Heart right ventricle (tissue), 16 donors: ENCODE data around the gene DVL2. TPM values are rescaled to one million over a fixed set of nuclear protein-coding genes. Genes with fewer than 3 reads are reported as not detected.

ENCODE experiments used
- ATAC-seq, 8 donors: fragments of 200-7000 bp; cut with Tn5 transposase; one replicate each; pipeline ENCODE4 v1.9.1; 2020; ENCODE audit warnings: mild to moderate bottlenecking in 8 of 8, moderate library complexity in 8 of 8, moderate number of reproducible peaks in 1 of 8
- DNase-seq, 2 donors: peaks; one replicate each; pipeline ENCODE4 v3.0.0-alpha.2; 2020
- H3K27ac ChIP-seq, 10 donors: fragments of 200-600 bp; sonication (generic) in 2 of 10; one replicate each; pipeline versions ENCODE4 v1.5.0 to v1.8.0; 2020 to 2022; ENCODE audit warnings: mild to moderate bottlenecking in 3 of 10
- H3K27me3 ChIP-seq, 7 donors: fragments of 200-600 bp; one replicate each; pipeline ENCODE4 v1.8.0; 2021 to 2022; ENCODE audit warnings: mild to moderate bottlenecking in 2 of 7
- H3K36me3 ChIP-seq, 9 donors: fragments of 200-600 bp; sonication (generic) in 1 of 9; one replicate each; pipeline versions ENCODE4 v1.5.0 to v1.8.0; 2020 to 2022; ENCODE audit warnings: mild to moderate bottlenecking in 2 of 9
- H3K4me1 ChIP-seq, 9 donors: fragments of 200-600 bp; sonication (generic) in 1 of 9; one replicate each; pipeline versions ENCODE4 v1.5.0 to v1.8.0; 2020 to 2022; ENCODE audit warnings: mild to moderate bottlenecking in 4 of 9
- H3K4me3 ChIP-seq, 10 donors: fragments of 200-600 bp; sonication (generic) in 2 of 10; one replicate each; pipeline versions ENCODE4 v1.5.0 to v1.8.0; 2020 to 2022; ENCODE audit warnings: mild to moderate bottlenecking in 7 of 10, moderate library complexity in 2 of 10
- H3K9me3 ChIP-seq, 11 donors: fragments of 200-600 bp in 10 of 11; sonication (generic) in 2 of 11; one replicate each; pipeline versions ENCODE4 v1.5.0 to v1.8.0; 2013 to 2022; ENCODE audit warnings: mild to moderate bottlenecking in 2 of 11, control low read depth in 1 of 11, moderate library complexity in 1 of 11
- WGBS, 2 donors: extraction: QIAGEN DNeasy Blood & Tissue Kit; methylation state at CpG; one replicate each; pipeline ENCODE4 v1.1.7; 2013; ENCODE audit warnings: inconsistent platforms in 1 of 2; 5-methylcytosine and 5-hydroxymethylcytosine counted together
- intact Hi-C, 10 donors: fragments of 100-400 bp; cut with DNase I; formaldehyde crosslinking; loops; one replicate each; pipeline versions ENCODE4 v1.11.1 to v1.14.2; 2022
- polyA plus RNA-seq, 2 donors: library from polyadenylated mRNA; stranded (reverse); fragments of 200-250 nt; gene quantifications; one replicate each; pipeline ENCODE4 v1.2.3, GENCODE V29; 2013
- total RNA-seq, 10 donors: library from RNA; stranded (reverse); fragmentation: NEBNext Ultra II Directional in 3 of 10; extraction: Animal tissue kit (Norgen Biotek cat#: 25700) in 3 of 10; gene quantifications; one replicate each; pipeline versions ENCODE4 v1.2.1 to v1.2.4, GENCODE V29; 2021 to 2023
- TF ChIP-seq, protein P1 (sequence below), 9 donors: fragments of 200-600 bp; sonication (generic) in 2 of 9; IDR thresholded peaks; one replicate each; pipeline versions ENCODE4 v1.5.0 to v1.8.0; 2021 to 2022; ENCODE audit warnings: antibody characterized with exemption in 9 of 9, mild to moderate bottlenecking in 5 of 9, moderate library complexity in 1 of 9
- donor health status: Arrhythmogenic right ventricular cardiomyopathy.
- donor health status: ischemic (EF 13 %, LVEDD 7.1; RV severe dilation, severe dysfunction).
- donor health status: healthy with polysubstance abuse.
- donor health status: DM: no; HTN: yes; CAD: no.
- donor health status: DM: no; HTN: no; CAD: no.
- donor health status: ischemic (EF 25% LVEDD 6.9; RV normal size, moderate dysfunction).
- donor health status: ischemic (EF 25% LVEDD 5.7; RV mildly dilated, moderate dysfunction).
- donor health status: healthy.
- donor health status: DM: yes; HTN: yes; CAD: no.
- donor health status: Ischemic cardiomyopathy.
- donor health status: ischemic (EF 35%, LVEDD 5.7; RV mildly dilated, moderate dysfunction).
- donor health status: nonischemic (EF 11% LVEDD 7.7; RV severe dilation, severe dysfunction).
- donor health status: DM: yes; HTN: yes; CAD: no.
- donor health status: PGD.
- donor health status: ischemic (EF 29% LVEDD 5.4; RV normal size, mild dysfunction).
- donor health status: nonischemic (EF 23%, LVEDD 6.1; RV moderate dilation, normal function).

DVL2 gene
- total and polyA plus RNA-seq, 12 donors: 10.0 to 25.6 (median 18.0) TPM

GRCh38 chr17:7215136-7215638 lies 19.1 kb downstream of the DVL2 start:
- H3K9me3 ChIP-seq: no peaks in the 10 kb centered on the region
- H3K4me1 ChIP-seq: peaks cover 17 to 62% (median 53%) of the 10 kb centered on the region in 9 donors
- H3K4me3 ChIP-seq: peak overlapping the region in 8 of 10 donors; percentile 45 to 71 (median 62)
- no peaks in the 10 kb centered on the region for H3K27me3 ChIP-seq
- 21 to 25% methylated on average over 9 of the region's 9 CpGs for WGBS, 2 donors
- intact Hi-C loops: loop anchor here in 2 of 10 donors (2.0 kb wide), 2 partner anchors 24 to 38 kb away; partner anchors contain the start of genes ELP5 (in 1 of the 2) and PHF23 (in 1 of the 2)
- no peak for ATAC-seq
- no peaks in the 10 kb centered on the region for H3K36me3 ChIP-seq
- peak overlapping the region in 9 of 10 donors; percentile 53 to 98 (median 68) for H3K27ac ChIP-seq
- TF ChIP-seq, protein P1, sequence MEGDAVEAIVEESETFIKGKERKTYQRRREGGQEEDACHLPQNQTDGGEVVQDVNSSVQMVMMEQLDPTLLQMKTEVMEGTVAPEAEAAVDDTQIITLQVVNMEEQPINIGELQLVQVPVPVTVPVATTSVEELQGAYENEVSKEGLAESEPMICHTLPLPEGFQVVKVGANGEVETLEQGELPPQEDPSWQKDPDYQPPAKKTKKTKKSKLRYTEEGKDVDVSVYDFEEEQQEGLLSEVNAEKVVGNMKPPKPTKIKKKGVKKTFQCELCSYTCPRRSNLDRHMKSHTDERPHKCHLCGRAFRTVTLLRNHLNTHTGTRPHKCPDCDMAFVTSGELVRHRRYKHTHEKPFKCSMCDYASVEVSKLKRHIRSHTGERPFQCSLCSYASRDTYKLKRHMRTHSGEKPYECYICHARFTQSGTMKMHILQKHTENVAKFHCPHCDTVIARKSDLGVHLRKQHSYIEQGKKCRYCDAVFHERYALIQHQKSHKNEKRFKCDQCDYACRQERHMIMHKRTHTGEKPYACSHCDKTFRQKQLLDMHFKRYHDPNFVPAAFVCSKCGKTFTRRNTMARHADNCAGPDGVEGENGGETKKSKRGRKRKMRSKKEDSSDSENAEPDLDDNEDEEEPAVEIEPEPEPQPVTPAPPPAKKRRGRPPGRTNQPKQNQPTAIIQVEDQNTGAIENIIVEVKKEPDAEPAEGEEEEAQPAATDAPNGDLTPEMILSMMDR (IDR thresholded peaks at IDR 0.05): no peak
- DNase-seq: no peak

- 0 to 1% methylated on average over 45 of the region's 45 CpGs for WGBS, 2 donors
- Histone ChIP-seq H3K36me3 (no peaks in the 10 kb centered on the region), H3K4me1 (peaks cover 17 to 61% (median 52%) of the 10 kb centered on the region in 9 donors)
Measured at GRCh38 chr17:7214300-7215135, 19.8 kb downstream of the DVL2 start.

GRCh38 chr17:7213895-7214299 lies 20.4 kb downstream of the DVL2 start:
- Histone ChIP-seq H3K4me1 (peaks cover 14 to 55% (median 46%) of the 10 kb centered on the region in 9 donors), H3K4me3 (peak overlapping the region; percentile 8 to 71 (median 60)), H3K27me3 (no peaks in the 10 kb centered on the region), H3K36me3 (no peaks in the 10 kb centered on the region), H3K27ac (peak overlapping the region in 7 of 10 donors; percentile 39 to 98 (median 68)), H3K9me3 (no peaks in the 10 kb centered on the region)
- TF ChIP-seq, protein P1 (IDR thresholded peaks at IDR 0.05): peak in 8 of 9 donors; percentile 22 to 56 (median 41)
- DNase-seq (peak in 1 of 2 donors; percentile 78), ATAC-seq (peak in 3 of 8 donors; percentile 0 to 1 (median 0))
- 3 to 5% methylated on average over 15 of the region's 15 CpGs for WGBS, 2 donors
- intact Hi-C loops: loop anchor here in 2 of 10 donors (2.0 kb wide), 2 partner anchors 25 to 39 kb away; partner anchors contain the start of genes ELP5 (in 1 of the 2) and PHF23 (in 1 of the 2)

More at GRCh38 chr17:7214300-7215135, 19.8 kb downstream of the DVL2 start:
- Histone ChIP-seq H3K4me3 (peak overlapping the region; percentile 8 to 71 (median 60)), H3K27ac (peak overlapping the region in 9 of 10 donors; percentile 53 to 98 (median 69)), H3K27me3 (no peaks in the 10 kb centered on the region), H3K9me3 (no peaks in the 10 kb centered on the region)
- ATAC-seq (peak; percentile 89 to 94 (median 92)), DNase-seq (peak; percentile 99)
- TF ChIP-seq, protein P1 (IDR thresholded peaks at IDR 0.05): peak in 8 of 9 donors; percentile 28 to 75 (median 54)
- intact Hi-C loops: loop anchor here in 2 of 10 donors (2.0 kb wide), 2 partner anchors 24 to 38 kb away; partner anchors contain the start of genes ELP5 (in 1 of the 2) and PHF23 (in 1 of the 2)
